Hematopoietic multipotent progenitor cell treated with erythropoietin and hydrocortisone succinate and interleukin-3 and kit ligand, for 15 days (in vitro differentiated cells): ENCODE results near the gene ELK4.

ENCODE experiments used
- DNase-seq: peaks from one replicate; pipeline ENCODE4 v3.0.0-alpha.2; 2015; ENCODE audit warnings: low spot score

ELK4 gene

DNA sequence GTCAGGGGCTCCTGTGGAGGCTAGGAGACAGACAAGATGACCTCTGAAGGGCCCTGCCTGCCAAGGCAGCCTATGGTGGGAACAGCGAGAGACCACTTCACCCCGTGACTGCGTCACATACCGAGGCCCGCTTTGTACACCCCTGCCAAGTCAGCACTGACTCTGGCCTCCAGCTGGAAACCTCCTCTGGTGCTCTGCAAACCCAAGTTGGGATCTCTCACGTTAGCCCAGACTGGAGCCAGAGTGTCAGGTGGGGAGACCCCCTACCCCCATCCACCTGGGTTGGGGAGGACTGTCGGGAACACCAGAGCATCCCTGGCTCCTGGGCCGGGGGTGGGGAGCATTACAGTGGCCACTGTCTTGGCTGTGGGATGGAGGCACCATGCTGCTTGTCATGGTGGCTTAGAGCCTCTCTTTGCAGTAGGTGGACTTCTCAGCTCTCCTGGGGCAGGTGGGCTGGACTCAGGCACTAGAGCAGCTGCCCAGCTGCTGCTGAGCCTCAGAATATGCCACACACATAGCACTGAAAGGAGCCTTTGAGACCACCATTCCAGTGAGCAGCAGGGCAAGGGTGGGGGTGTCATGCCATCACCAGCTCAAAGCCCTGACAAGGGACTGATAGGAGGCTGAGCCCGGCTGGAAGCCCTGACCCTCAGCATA is 50.4 kb downstream of the ELK4 start:
- DNase-seq, result no peak

- no peak for DNase-seq
Measured at GRCh38 chr1:205580923-205581180, 51.0 kb downstream of the ELK4 start.

DNA sequence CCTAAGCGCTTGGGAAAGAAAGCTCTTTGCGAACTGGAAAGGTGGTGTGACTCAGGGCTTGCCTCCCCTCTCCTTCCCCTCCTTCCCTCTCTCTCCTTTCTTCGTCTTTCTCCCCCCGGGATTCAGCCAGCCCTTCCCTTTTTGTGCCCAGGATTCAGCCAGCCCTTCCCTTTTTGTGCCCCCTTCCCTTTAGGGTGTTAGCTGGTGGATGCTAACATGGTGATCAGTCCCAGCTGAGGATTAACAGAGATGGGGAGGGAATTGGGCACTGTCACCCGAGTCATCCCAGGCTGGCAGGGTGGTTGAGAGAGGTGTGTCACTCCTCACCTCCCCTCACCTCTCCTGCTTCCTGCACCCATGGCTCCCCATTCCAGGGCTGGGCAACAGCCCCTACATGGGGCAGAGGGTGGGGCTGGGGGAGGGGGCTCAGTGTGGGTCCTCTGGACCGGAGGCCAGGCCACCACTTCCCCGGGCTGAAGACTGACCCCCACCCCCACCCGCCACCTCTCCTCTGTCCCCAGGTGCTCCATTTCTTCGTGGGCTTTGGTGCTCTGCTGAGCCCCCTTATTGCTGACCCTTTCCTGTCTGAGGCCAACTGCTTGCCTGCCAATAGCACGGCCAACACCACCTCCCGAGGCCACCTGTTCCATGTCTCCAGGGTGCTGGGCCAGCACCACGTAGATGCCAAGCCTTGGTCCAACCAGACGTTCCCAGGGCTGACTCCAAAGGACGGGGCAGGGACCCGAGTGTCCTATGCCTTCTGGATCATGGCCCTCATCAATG is 51.5 kb downstream of the ELK4 start:
- DNase-seq, result no peak

DNA sequence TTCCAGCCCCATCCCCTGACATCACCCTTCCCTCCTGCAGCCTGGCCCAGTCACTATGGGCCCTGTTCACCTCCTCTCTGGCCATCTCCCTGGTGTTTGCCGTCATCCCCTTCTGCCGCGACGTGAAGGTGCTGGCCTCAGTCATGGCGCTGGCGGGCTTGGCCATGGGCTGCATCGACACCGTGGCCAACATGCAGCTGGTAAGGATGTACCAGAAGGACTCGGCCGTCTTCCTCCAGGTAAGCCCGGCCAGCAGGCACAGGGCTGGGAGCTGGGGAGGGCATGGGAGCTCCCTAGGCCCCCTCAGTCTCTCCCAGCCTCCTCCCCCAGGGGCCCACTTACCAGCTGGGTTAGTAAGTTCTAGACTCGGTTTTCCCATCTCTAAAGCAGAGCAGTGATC is 52.1 kb downstream of the ELK4 start:
- no peak for DNase-seq

- no peak for DNase-seq
Measured at GRCh38 chr1:205578780-205579571, 52.8 kb downstream of the ELK4 start.

- DNase-seq, result no peak
Measured at GRCh38 chr1:205577874-205578658, 53.7 kb downstream of the ELK4 start.

- no peak for DNase-seq
Measured at GRCh38 chr1:205576805-205577761, 54.7 kb downstream of the ELK4 start.

DNA sequence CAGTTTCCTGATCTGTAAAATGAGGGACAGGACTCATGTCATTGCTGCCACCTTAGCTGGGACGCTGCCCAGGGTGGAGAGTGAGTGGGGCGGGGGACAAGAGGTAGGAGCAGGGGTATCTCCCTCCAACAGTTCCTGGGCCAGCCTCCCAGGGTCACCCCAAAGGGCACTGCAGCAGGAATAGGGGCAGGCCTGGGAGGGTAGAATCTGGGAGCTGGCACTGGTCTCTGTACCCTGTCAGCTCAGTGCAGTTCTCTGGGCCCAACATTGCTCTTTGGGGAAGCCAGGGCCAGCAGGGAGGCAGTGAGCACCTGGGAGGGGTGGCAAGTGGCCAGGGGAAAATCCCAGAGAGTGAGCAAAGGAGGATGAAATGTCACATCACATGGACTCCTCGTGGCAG is 55.8 kb downstream of the ELK4 start:
- no peak for DNase-seq

DNA sequence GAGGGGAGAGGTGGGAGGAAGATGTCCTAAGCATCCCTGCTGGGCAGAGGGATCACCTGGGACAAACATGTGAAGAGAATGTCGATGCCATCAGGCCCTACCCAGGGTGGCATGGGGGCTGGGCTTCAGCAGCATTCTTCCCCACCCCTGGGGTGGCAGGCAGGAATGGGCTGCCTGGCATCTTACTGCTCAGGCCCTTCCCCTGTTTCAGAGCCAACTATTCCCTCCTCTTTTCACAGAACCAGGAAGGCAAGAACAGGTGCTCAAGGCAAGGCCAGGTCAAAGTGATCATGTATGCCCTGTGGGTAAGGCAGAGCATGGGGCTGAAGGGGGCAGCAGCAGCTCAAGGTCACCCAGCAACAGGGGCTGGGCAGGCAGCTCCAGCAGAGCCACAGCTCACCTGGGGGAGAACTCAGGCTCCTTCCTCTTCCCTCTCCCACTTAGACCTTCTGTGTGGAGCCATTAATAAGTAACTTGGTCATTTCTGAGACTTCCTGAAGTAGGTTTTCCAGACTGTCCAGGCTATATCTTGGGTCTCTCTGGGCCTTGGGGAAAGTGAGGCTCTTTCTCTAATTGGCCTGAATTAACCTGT is 56.4 kb downstream of the ELK4 start:
- no peak for DNase-seq

- no peak for DNase-seq
Measured at GRCh38 chr1:205572421-205572820, 59.4 kb downstream of the ELK4 start.

DNA sequence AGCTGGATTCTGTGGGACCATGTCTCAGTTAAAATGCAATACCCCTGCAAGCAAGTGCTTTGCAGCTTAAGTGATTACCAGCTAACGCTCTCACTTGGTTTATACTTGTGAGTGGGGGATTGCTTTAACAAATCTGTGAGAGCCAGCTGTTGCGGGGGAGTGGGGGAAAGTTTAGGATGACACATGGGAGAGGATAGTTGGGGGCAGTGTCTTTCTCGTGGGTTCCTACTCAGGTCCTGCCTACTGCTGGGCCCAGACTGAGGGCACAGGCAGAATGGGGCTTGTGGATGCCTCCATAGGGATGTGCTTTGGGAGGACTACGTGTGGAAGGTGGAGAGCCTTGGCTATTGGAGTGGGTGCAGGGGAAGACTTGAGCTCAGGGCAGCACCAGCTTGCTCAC is 60.1 kb downstream of the ELK4 start:
- no peak for DNase-seq

DNA sequence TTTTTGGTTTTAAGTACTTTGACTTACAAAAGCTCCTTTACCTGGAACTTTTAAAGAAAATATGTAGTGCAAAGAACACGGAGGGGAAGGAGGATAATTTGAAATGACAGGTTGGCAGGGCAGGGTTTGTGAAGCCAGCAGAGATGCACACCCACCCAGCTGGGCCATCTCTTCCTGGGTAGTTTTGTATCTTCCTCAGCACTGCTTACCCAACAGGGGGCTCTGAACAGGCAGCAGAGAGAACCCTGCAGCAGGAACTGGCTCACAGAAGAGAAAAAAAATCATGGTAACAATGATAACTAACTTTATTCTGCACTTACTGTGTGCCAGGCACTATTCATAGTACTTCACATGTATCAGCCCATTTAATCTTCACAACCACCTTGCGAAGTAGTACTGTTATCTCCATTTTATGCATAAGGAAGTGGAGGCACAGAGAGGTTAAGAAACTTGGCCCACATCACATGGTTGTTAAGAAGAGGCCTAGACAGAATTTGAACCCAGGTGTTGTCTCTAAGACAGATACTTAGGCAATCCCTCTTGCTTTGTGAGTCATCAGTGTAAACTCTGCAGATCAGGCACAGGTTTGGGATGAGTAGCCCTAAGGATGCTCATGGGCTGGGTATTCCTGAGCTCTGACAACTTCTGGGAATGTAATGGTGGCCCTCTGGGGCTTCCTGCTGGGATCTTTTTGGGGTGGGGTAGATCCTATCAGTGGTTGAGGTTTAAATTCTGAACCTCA is 60.8 kb downstream of the ELK4 start:
- no peak for DNase-seq

DNA sequence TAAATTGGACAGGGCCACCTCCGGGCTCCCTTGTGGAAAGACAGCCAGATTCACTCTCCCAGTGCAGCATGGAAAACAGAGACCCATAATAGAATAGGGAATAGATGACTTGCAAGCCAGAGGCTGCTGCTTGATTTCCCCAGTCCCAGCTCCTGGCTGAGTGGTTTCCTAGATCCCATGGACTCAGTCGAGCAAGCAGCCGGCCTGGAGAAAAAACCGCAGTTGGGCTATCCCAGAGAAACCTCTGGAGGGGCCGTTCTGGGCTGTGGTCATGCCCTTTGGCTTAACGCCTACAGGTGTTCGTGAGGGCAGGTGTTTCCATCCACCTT is 61.7 kb downstream of the ELK4 start:
- no peak for DNase-seq

DNA sequence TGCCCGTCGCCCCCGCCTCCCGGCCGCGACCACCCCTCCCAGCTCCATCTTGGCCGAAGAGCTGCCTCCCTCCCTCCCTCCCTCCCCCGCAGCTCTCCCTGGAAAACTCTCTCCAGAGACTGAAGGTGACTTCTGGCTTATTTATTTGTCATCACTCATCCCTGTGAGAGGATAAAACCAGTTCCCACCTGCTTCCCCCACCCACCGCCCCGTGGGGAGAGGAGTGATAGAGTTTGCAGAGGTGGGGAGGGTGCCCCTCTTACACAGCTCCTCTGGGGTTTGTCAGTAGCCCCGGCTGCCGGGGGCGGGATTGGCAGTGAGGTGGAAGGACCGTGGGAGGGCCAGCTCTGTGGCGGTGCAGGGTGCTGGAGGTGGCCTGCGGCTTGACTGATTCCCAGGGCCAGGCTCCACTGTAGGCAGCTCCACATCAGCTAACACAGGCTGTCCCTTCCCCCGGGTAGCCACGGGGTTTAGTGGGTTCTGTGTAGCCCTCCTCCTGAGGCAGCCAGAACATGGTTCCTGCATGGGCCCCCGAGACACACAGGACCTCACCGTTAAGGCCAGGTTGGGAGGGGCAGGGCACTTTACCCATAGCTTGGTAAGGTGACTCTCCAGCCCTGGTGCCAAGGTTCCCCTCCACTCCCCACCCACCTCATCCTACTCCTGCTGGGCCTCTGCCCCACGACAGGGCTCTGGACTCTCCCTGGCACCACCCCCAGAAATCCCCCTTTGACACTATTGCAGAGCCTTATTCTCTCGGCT is 62.2 kb downstream of the ELK4 start:
- DNase-seq, result no peak

DNA sequence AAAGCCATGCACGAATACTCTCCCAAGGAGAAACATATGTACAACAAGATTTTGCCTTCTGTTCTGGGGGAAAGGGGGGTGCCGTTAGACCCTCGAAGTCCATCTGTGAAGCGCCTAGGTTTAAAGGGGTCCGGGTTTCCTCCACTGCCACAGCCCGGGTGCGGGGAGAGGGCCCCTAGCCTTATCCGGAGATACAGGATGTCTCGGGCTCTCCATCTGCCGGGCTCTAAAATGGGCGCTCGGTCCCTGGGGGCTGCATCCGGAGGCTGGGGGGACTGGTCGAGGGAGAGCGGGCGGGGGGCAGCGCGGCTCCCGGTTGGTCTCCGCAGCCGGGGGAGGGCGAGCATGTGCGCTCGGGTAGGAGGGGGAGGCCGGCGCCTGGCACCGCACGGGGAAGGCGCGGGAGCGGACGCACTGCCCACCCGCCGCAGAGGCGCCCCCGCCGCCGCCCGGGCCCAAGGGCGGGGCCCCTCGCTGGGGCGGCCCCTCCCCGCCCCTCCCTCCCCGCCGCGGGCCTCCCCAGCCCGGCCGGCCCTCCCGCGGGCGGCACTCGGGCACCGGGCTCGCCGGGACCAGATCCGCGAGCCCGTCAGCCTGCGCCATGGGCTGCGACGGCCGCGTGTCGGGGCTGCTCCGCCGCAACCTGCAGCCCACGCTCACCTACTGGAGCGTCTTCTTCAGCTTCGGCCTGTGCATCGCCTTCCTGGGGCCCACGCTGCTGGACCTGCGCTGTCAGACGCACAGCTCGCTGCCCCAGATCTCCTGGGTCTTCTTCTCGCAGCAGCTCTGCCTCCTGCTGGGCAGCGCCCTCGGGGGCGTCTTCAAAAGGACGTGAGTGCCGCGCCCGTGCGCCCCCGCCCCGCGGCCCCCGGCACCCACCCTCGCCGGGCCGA is 63.1 kb downstream of the ELK4 start:
- no peak for DNase-seq

GRCh38 chr1:205568135-205568468 is 63.7 kb downstream of the ELK4 start:
- no peak for DNase-seq

- DNase-seq, result no peak
Measured at GRCh38 chr1:205567716-205568115, 64.1 kb downstream of the ELK4 start.

- no peak for DNase-seq
Measured at GRCh38 chr1:205565799-205566198, 66.0 kb downstream of the ELK4 start.
